Heart right ventricle (tissue), 16 donors: ENCODE data around the gene KRT1. TPM values are rescaled to one million over a fixed set of nuclear protein-coding genes. Genes with fewer than 3 reads are reported as not detected.

Experiments used
- ATAC-seq, 8 donors: fragments of 200-7000 bp; cut with Tn5 transposase; one replicate each; pipeline ENCODE4 v1.9.1; 2020; ENCODE audit warnings: mild to moderate bottlenecking in 8 of 8, moderate library complexity in 8 of 8, moderate number of reproducible peaks in 1 of 8
- DNase-seq, 2 donors: peaks; one replicate each; pipeline ENCODE4 v3.0.0-alpha.2; 2020
- H3K27ac ChIP-seq, 10 donors: fragments of 200-600 bp; sonication (generic) in 2 of 10; one replicate each; pipeline versions ENCODE4 v1.5.0 to v1.8.0; 2020 to 2022; ENCODE audit warnings: mild to moderate bottlenecking in 3 of 10
- H3K27me3 ChIP-seq, 7 donors: fragments of 200-600 bp; one replicate each; pipeline ENCODE4 v1.8.0; 2021 to 2022; ENCODE audit warnings: mild to moderate bottlenecking in 2 of 7
- H3K36me3 ChIP-seq, 9 donors: fragments of 200-600 bp; sonication (generic) in 1 of 9; one replicate each; pipeline versions ENCODE4 v1.5.0 to v1.8.0; 2020 to 2022; ENCODE audit warnings: mild to moderate bottlenecking in 2 of 9
- H3K4me1 ChIP-seq, 9 donors: fragments of 200-600 bp; sonication (generic) in 1 of 9; one replicate each; pipeline versions ENCODE4 v1.5.0 to v1.8.0; 2020 to 2022; ENCODE audit warnings: mild to moderate bottlenecking in 4 of 9
- H3K4me3 ChIP-seq, 10 donors: fragments of 200-600 bp; sonication (generic) in 2 of 10; one replicate each; pipeline versions ENCODE4 v1.5.0 to v1.8.0; 2020 to 2022; ENCODE audit warnings: mild to moderate bottlenecking in 7 of 10, moderate library complexity in 2 of 10
- H3K9me3 ChIP-seq, 11 donors: fragments of 200-600 bp in 10 of 11; sonication (generic) in 2 of 11; one replicate each; pipeline versions ENCODE4 v1.5.0 to v1.8.0; 2013 to 2022; ENCODE audit warnings: mild to moderate bottlenecking in 2 of 11, control low read depth in 1 of 11, moderate library complexity in 1 of 11
- CTCF ChIP-seq, 9 donors: fragments of 200-600 bp; sonication (generic) in 2 of 9; IDR thresholded peaks; one replicate each; pipeline versions ENCODE4 v1.5.0 to v1.8.0; 2021 to 2022; ENCODE audit warnings: antibody characterized with exemption in 9 of 9, mild to moderate bottlenecking in 5 of 9, moderate library complexity in 1 of 9
- WGBS, 2 donors: extraction: QIAGEN DNeasy Blood & Tissue Kit; methylation state at CpG; one replicate each; pipeline ENCODE4 v1.1.7; 2013; ENCODE audit warnings: inconsistent platforms in 1 of 2; 5-methylcytosine and 5-hydroxymethylcytosine counted together
- intact Hi-C, 10 donors: fragments of 100-400 bp; cut with DNase I; formaldehyde crosslinking; loops; one replicate each; pipeline versions ENCODE4 v1.11.1 to v1.14.2; 2022
- polyA plus RNA-seq, 2 donors: library from polyadenylated mRNA; stranded (reverse); fragments of 200-250 nt; gene quantifications; one replicate each; pipeline ENCODE4 v1.2.3, GENCODE V29; 2013
- total RNA-seq, 10 donors: library from RNA; stranded (reverse); fragmentation: NEBNext Ultra II Directional in 3 of 10; extraction: Animal tissue kit (Norgen Biotek cat#: 25700) in 3 of 10; gene quantifications; one replicate each; pipeline versions ENCODE4 v1.2.1 to v1.2.4, GENCODE V29; 2021 to 2023
- donor health status: Arrhythmogenic right ventricular cardiomyopathy.
- donor health status: ischemic (EF 13 %, LVEDD 7.1; RV severe dilation, severe dysfunction).
- donor health status: healthy with polysubstance abuse.
- donor health status: DM: no; HTN: yes; CAD: no.
- donor health status: DM: no; HTN: no; CAD: no.
- donor health status: ischemic (EF 25% LVEDD 6.9; RV normal size, moderate dysfunction).
- donor health status: ischemic (EF 25% LVEDD 5.7; RV mildly dilated, moderate dysfunction).
- donor health status: healthy.
- donor health status: DM: yes; HTN: yes; CAD: no.
- donor health status: Ischemic cardiomyopathy.
- donor health status: ischemic (EF 35%, LVEDD 5.7; RV mildly dilated, moderate dysfunction).
- donor health status: nonischemic (EF 11% LVEDD 7.7; RV severe dilation, severe dysfunction).
- donor health status: DM: yes; HTN: yes; CAD: no.
- donor health status: PGD.
- donor health status: ischemic (EF 29% LVEDD 5.4; RV normal size, mild dysfunction).
- donor health status: nonischemic (EF 23%, LVEDD 6.1; RV moderate dilation, normal function).

Gene KRT1
- total and polyA plus RNA-seq, 12 donors, result not detected

GRCh38 chr12:52644078-52644415 lies 36.2 kb downstream of the KRT1 start:
- 87 to 90% methylated on average over 6 of the region's 6 CpGs for WGBS, 2 donors
- H3K27me3 ChIP-seq, result peaks cover 0 to 35% (median 17%) of the 10 kb centered on the region in 7 donors
- H3K27ac ChIP-seq, result no peak overlapping the region
- H3K4me3 ChIP-seq, result no peak overlapping the region
- H3K36me3 ChIP-seq, result no peaks in the 10 kb centered on the region
- no peak for TF ChIP-seq CTCF (IDR thresholded peaks at IDR 0.05)
- no peaks in the 10 kb centered on the region for H3K4me1 ChIP-seq
- DNase-seq, result no peak
- no peaks in the 10 kb centered on the region for H3K9me3 ChIP-seq
- no peak for ATAC-seq
- intact Hi-C loops, result no loop called here

- TF ChIP-seq CTCF (IDR thresholded peaks at IDR 0.05), result no peak
- 89 to 91% methylated on average over 10 of the region's 10 CpGs for WGBS, 2 donors
- intact Hi-C loops, result no loop called here
- no peak overlapping the region for H3K27ac ChIP-seq
- DNase-seq (no peak), ATAC-seq (no peak)
- no peak overlapping the region for H3K4me3 ChIP-seq
- H3K36me3 ChIP-seq, result no peaks in the 10 kb centered on the region
- H3K9me3 ChIP-seq, result no peaks in the 10 kb centered on the region
- peaks cover 0 to 37% (median 23%) of the 10 kb centered on the region in 7 donors for H3K27me3 ChIP-seq
- no peaks in the 10 kb centered on the region for H3K4me1 ChIP-seq
Measured at GRCh38 chr12:52643233-52644077, 36.8 kb downstream of the KRT1 start.

- ATAC-seq, result no peak
- Histone ChIP-seq H3K27me3 (peaks cover 0 to 40% (median 26%) of the 10 kb centered on the region in 7 donors), H3K27ac (no peak overlapping the region), H3K9me3 (no peaks in the 10 kb centered on the region), H3K4me3 (no peak overlapping the region), H3K4me1 (no peaks in the 10 kb centered on the region), H3K36me3 (no peaks in the 10 kb centered on the region)
- no peak for TF ChIP-seq CTCF (IDR thresholded peaks at IDR 0.05)
- 71 to 77% methylated on average over 4 of the region's 4 CpGs for WGBS, 2 donors
- intact Hi-C loops, result no loop called here
- DNase-seq, result no peak
Measured at GRCh38 chr12:52641468-52641867, 38.7 kb downstream of the KRT1 start.

GRCh38 chr12:52637299-52637698 lies 42.9 kb downstream of the KRT1 start:
- WGBS, 2 donors, result 62 to 75% methylated on average over 4 of the region's 4 CpGs
- Histone ChIP-seq H3K4me3 (no peak overlapping the region), H3K27me3 (peaks cover 0 to 46% (median 20%) of the 10 kb centered on the region in 7 donors), H3K36me3 (no peaks in the 10 kb centered on the region), H3K27ac (no peak overlapping the region), H3K4me1 (peaks cover 0 to 2% (median 0%) of the 10 kb centered on the region in 9 donors), H3K9me3 (no peaks in the 10 kb centered on the region)
- DNase-seq (no peak), ATAC-seq (no peak)
- intact Hi-C loops, result no loop called here
- no peak for TF ChIP-seq CTCF (IDR thresholded peaks at IDR 0.05)
